ENCODE measurements around the gene HPSE2. TPM values are rescaled to one million over a fixed set of nuclear protein-coding genes. Genes with fewer than 3 reads are reported as not detected.

The HPSE2 gene
- total and polyA plus RNA-seq, 4 donors = 0.05 TPM; not detected in 3

GRCh38 chr10:98589007-98589406 is 646.6 kb downstream of the HPSE2 start:
- Histone ChIP-seq H3K27ac (ENCODE audit: low read depth in 1 of 2, low read length in 2 of 2) (no peak overlapping the region), H3K4me3 (ENCODE audit: low read depth in 1 of 3, low read length in 3 of 3) (no peak overlapping the region), H3K9me3 (ENCODE audit: control insufficient read depth in 4 of 4, low read length in 3 of 4) (no peaks in the 10 kb centered on the region), H3K4me1 (ENCODE audit: control insufficient read depth in 4 of 4, insufficient read depth in 4 of 4, low read length in 3 of 4) (no peaks in the 10 kb centered on the region), H3K9ac (ENCODE audit: low read depth in 1 of 2, low read length in 2 of 2) (no peak overlapping the region), H3K36me3 (ENCODE audit: control insufficient read depth in 4 of 4, insufficient read depth in 3 of 4, low read depth in 1 of 4, low read length in 3 of 4) (no peaks in the 10 kb centered on the region), H3K27me3 (ENCODE audit: control insufficient read depth in 4 of 4, insufficient read depth in 4 of 4, low read length in 3 of 4) (no peaks in the 10 kb centered on the region)
- TF ChIP-seq CTCF (IDR thresholded peaks at IDR 0.05; ENCODE audit: low read depth, low read length, missing input control) (no peak), ZBTB33 (IDR thresholded peaks at IDR 0.05) (no peak), RAD21 (IDR thresholded peaks at IDR 0.05) (no peak), HNF4G (IDR thresholded peaks at IDR 0.05) (no peak), RXRA (IDR thresholded peaks at IDR 0.05) (no peak), REST (IDR thresholded peaks at IDR 0.05) (no peak)
- no peak for DNase-seq (ENCODE audit: low spot score)
- 81% methylated on average over 3 of the region's 3 CpGs for WGBS

- 74% methylated on average over 2 of the region's 2 CpGs for WGBS
- Histone ChIP-seq H3K36me3 (ENCODE audit: control insufficient read depth in 4 of 4, insufficient read depth in 3 of 4, low read depth in 1 of 4, low read length in 3 of 4) (no peaks in the 10 kb centered on the region), H3K4me1 (ENCODE audit: control insufficient read depth in 4 of 4, insufficient read depth in 4 of 4, low read length in 3 of 4) (no peaks in the 10 kb centered on the region), H3K4me3 (ENCODE audit: low read depth in 1 of 3, low read length in 3 of 3) (no peak overlapping the region), H3K27me3 (ENCODE audit: control insufficient read depth in 4 of 4, insufficient read depth in 4 of 4, low read length in 3 of 4) (no peaks in the 10 kb centered on the region), H3K27ac (ENCODE audit: low read depth in 1 of 2, low read length in 2 of 2) (no peak overlapping the region), H3K9me3 (ENCODE audit: control insufficient read depth in 4 of 4, low read length in 3 of 4) (no peaks in the 10 kb centered on the region), H3K9ac (ENCODE audit: low read depth in 1 of 2, low read length in 2 of 2) (no peak overlapping the region)
- no peak for DNase-seq (ENCODE audit: low spot score)
- TF ChIP-seq HNF4G (IDR thresholded peaks at IDR 0.05) = no peak
- TF ChIP-seq FOXA2 (IDR thresholded peaks at IDR 0.05) = no peak
- no peak for TF ChIP-seq ZBTB33 (IDR thresholded peaks at IDR 0.05)
- no peak for TF ChIP-seq SP1 (IDR thresholded peaks at IDR 0.05)
- TF ChIP-seq NR2F2 (IDR thresholded peaks at IDR 0.05) = no peak
- no peak for TF ChIP-seq MAX (IDR thresholded peaks at IDR 0.05)
- no peak for TF ChIP-seq HNF4A (conservative IDR thresholded peaks at IDR 0.05)
- no peak for TF ChIP-seq YY1 (IDR thresholded peaks at IDR 0.05)
- no peak for TF ChIP-seq FOXA1 (IDR thresholded peaks at IDR 0.05)
- TF ChIP-seq RAD21 (IDR thresholded peaks at IDR 0.05) = no peak
- no peak for TF ChIP-seq GABPA (IDR thresholded peaks at IDR 0.05 in 1 of 2, conservative IDR thresholded peaks at IDR 0.05 in 1 of 2)
- TF ChIP-seq JUND (IDR thresholded peaks at IDR 0.05) = no peak
- TF ChIP-seq EGR1 (IDR thresholded peaks at IDR 0.05; ENCODE audit: low read depth in 2 of 2) = no peak
- TF ChIP-seq CTCF (IDR thresholded peaks at IDR 0.05; ENCODE audit: low read depth, low read length, missing input control) = no peak
- TF ChIP-seq TAF1 (conservative IDR thresholded peaks at IDR 0.05) = no peak
Measured at GRCh38 chr10:98587156-98587837, 648.4 kb downstream of the HPSE2 start.
